Activated naive CD8-positive, alpha-beta T cell treated with anti-CD3 and anti-CD28 coated beads, Interleukin-2, amount 10 ng/mL, durations not matched to agents 7 days and 5 days (primary cell): ENCODE measurements around the gene MRPL52. TPM values are rescaled to one million over a fixed set of nuclear protein-coding genes. Genes with fewer than 3 reads are reported as not detected.

Source experiments
- ATAC-seq: fragments of 150-1000 bp; cut with Tn5 transposase; one replicate; pipeline ENCODE4 v1.10.0; 2021; ENCODE audit warnings: low read depth, moderate library complexity
- POLR2A ChIA-PET: fragments of 350-600 bp; sonication (Branson Sonifier 250); formaldehyde crosslinking; loops from one replicate; lab custom pipeline; 2021; ENCODE audit warnings: antibody characterized with exemption; lab: Charles Lee
- DNase-seq: peaks from one replicate; pipeline ENCODE4 v3.0.0; 2021
- H3K27ac Mint-ChIP-seq: one replicate; pipeline ENCODE4 v1.8.0; 2022; ENCODE audit warnings: mild to moderate bottlenecking, mixed read lengths
- H3K27me3 Mint-ChIP-seq: one replicate; pipeline ENCODE4 v1.8.0; 2022; ENCODE audit warnings: mild to moderate bottlenecking, moderate library complexity, mixed read lengths
- H3K36me3 Mint-ChIP-seq: one replicate; pipeline ENCODE4 v1.8.0; 2021; ENCODE audit warnings: mild to moderate bottlenecking, mixed read lengths
- H3K4me1 Mint-ChIP-seq: one replicate; pipeline ENCODE4 v1.8.0; 2021; ENCODE audit warnings: mixed read lengths
- H3K4me3 Mint-ChIP-seq: one replicate; pipeline ENCODE4 v1.8.0; 2022; ENCODE audit warnings: mild to moderate bottlenecking, moderate library complexity, mixed read lengths
- H3K9me3 Mint-ChIP-seq: one replicate; pipeline ENCODE4 v1.8.0; 2021; ENCODE audit warnings: mixed read lengths
- total RNA-seq, 2 experiments: library from RNA; stranded (reverse); gene quantifications; one replicate each; pipeline ENCODE4 v1.2.3, GENCODE V29; 2021

Gene MRPL52
- total RNA-seq, 2 experiments from 2014 or later = 76.6 to 86.5 TPM

- Mint-ChIP-seq H3K4me3 (no peak overlapping the region), H3K36me3 (peaks cover 20% of the 10 kb centered on the region), H3K9me3 (no peaks in the 10 kb centered on the region), H3K27ac (no peak overlapping the region), H3K27me3 (no peaks in the 10 kb centered on the region), H3K4me1 (peaks cover 22% of the 10 kb centered on the region)
- POLR2A ChIA-PET = interaction anchor here (0.7 kb wide), 1 partner anchor 44 kb away, joined by 3 read pairs; the partner anchor contains the start of gene RBM23
- DNase-seq = no peak
- ATAC-seq = no peak
Observed at GRCh38 chr14:22875003-22875747, 45.5 kb downstream of the MRPL52 start.

GRCh38 chr14:22875748-22876319 lies 46.1 kb downstream of the MRPL52 start:
- Mint-ChIP-seq H3K36me3 (peaks cover 20% of the 10 kb centered on the region), H3K9me3 (no peaks in the 10 kb centered on the region), H3K27ac (no peak overlapping the region), H3K4me1 (peaks cover 15% of the 10 kb centered on the region), H3K27me3 (no peaks in the 10 kb centered on the region), H3K4me3 (no peak overlapping the region)
- DNase-seq (no peak), ATAC-seq (no peak)
- POLR2A ChIA-PET = interaction anchor here (0.7 kb wide), 1 partner anchor 43 kb away, joined by 3 read pairs; the partner anchor contains the start of gene RBM23

GRCh38 chr14:22877000-22877501 lies 47.4 kb downstream of the MRPL52 start:
- POLR2A ChIA-PET = no interaction called here
- Mint-ChIP-seq H3K36me3 (peaks cover 20% of the 10 kb centered on the region), H3K9me3 (no peaks in the 10 kb centered on the region), H3K4me1 (peaks cover 11% of the 10 kb centered on the region), H3K27ac (no peak overlapping the region), H3K27me3 (no peaks in the 10 kb centered on the region), H3K4me3 (no peak overlapping the region)
- no peak for ATAC-seq
- no peak for DNase-seq

GRCh38 chr14:22878271-22879246 lies 48.9 kb downstream of the MRPL52 start:
- peaks cover 17% of the 10 kb centered on the region for H3K36me3 Mint-ChIP-seq
- H3K4me1 Mint-ChIP-seq = peaks cover 6% of the 10 kb centered on the region
- H3K9me3 Mint-ChIP-seq = no peaks in the 10 kb centered on the region
- no peak overlapping the region for H3K4me3 Mint-ChIP-seq
- H3K27ac Mint-ChIP-seq = no peak overlapping the region
- DNase-seq = no peak
- no peak for ATAC-seq
- POLR2A ChIA-PET = interaction anchor here (0.7 to 1.0 kb wide), 2 partner anchors 8 to 14 kb away, joined by 3 read pairs; no protein-coding TSS in a partner anchor
- peaks cover 8% of the 10 kb centered on the region for H3K27me3 Mint-ChIP-seq

GRCh38 chr14:22882064-22882463 lies 52.4 kb downstream of the MRPL52 start:
- ATAC-seq (no peak), DNase-seq (no peak)
- no peak overlapping the region for H3K27ac Mint-ChIP-seq
- no peaks in the 10 kb centered on the region for H3K9me3 Mint-ChIP-seq
- H3K27me3 Mint-ChIP-seq = peaks cover 25% of the 10 kb centered on the region
- H3K4me1 Mint-ChIP-seq = peaks cover 11% of the 10 kb centered on the region
- POLR2A ChIA-PET = interaction anchor here (1.2 to 1.6 kb wide), 5 partner anchors 11 to 74 kb away, joined by 3 to 6 read pairs (median 4); partner anchors contain the start of genes LRP10 and RBM23
- H3K4me3 Mint-ChIP-seq = no peak overlapping the region
- peaks cover 7% of the 10 kb centered on the region for H3K36me3 Mint-ChIP-seq

- peaks cover 16% of the 10 kb centered on the region for H3K4me1 Mint-ChIP-seq
- no peak overlapping the region for H3K4me3 Mint-ChIP-seq
- no peak for ATAC-seq
- DNase-seq = no peak
- peaks cover 25% of the 10 kb centered on the region for H3K27me3 Mint-ChIP-seq
- no peaks in the 10 kb centered on the region for H3K9me3 Mint-ChIP-seq
- POLR2A ChIA-PET = interaction anchor here (1.2 to 2.7 kb wide), 6 partner anchors 10 to 73 kb away, joined by 3 to 13 read pairs (median 4); partner anchors contain the start of genes LRP10 and RBM23
- no peak overlapping the region for H3K27ac Mint-ChIP-seq
- peaks cover 7% of the 10 kb centered on the region for H3K36me3 Mint-ChIP-seq
Observed at GRCh38 chr14:22882529-22883172, 53.0 kb downstream of the MRPL52 start.

GRCh38 chr14:22883173-22883976 lies 53.7 kb downstream of the MRPL52 start, which contains the start of gene REM2:
TSS of gene REM2 (plus strand) at chr14:22883222. CDS start at chr14:22883288, 66 bp downstream.
- ATAC-seq = no peak
- Mint-ChIP-seq H3K27ac (no peak within 1 kb of the TSS), H3K4me3 (no peak within 1 kb of the TSS), H3K4me1 (peaks cover 18% of the 10 kb centered on the region), H3K36me3 (peaks cover 2% of the 10 kb centered on the region), H3K9me3 (no peaks in the 10 kb centered on the region), H3K27me3 (peaks cover 25% of the 10 kb centered on the region)
- DNase-seq = no peak
- POLR2A ChIA-PET = interaction anchor here (1.2 to 2.7 kb wide), 3 partner anchors 10 to 24 kb away, joined by 4 to 13 read pairs (median 5); no protein-coding TSS in a partner anchor

- ATAC-seq = no peak
- no peaks in the 10 kb centered on the region for H3K36me3 Mint-ChIP-seq
- no peaks in the 10 kb centered on the region for H3K9me3 Mint-ChIP-seq
- no peak overlapping the region for H3K27ac Mint-ChIP-seq
- no peak overlapping the region for H3K4me3 Mint-ChIP-seq
- H3K27me3 Mint-ChIP-seq = peaks cover 25% of the 10 kb centered on the region
- POLR2A ChIA-PET = interaction anchor here (1.3 to 2.7 kb wide), 2 partner anchors 11 to 13 kb away, joined by 5 to 13 read pairs; no protein-coding TSS in a partner anchor
- H3K4me1 Mint-ChIP-seq = peaks cover 20% of the 10 kb centered on the region
- no peak for DNase-seq
Observed at GRCh38 chr14:22884076-22884737, 54.5 kb downstream of the MRPL52 start.

Other genes with a start within 250 kb of the MRPL52 start
- 100 to 1,000 TPM; 124 to 148 TPM for gene DAD1, start 240.7 kb upstream of the MRPL52 start, total RNA-seq
- gene ABHD4, start 231.6 kb upstream of the MRPL52 start, total RNA-seq = 10 to 100 TPM; 13.0 to 17.9 TPM
- gene OR6J1, start 185.5 kb upstream of the MRPL52 start, total RNA-seq = not detected
- 100 to 1,000 TPM; 127 to 130 TPM for gene OXA1L, start 63.2 kb upstream of the MRPL52 start, total RNA-seq
- gene SLC7A7, start 14.5 kb upstream of the MRPL52 start, total RNA-seq = 1 to 10 TPM in 1 of 2 experiments, under 1 TPM in 1; 0.89 to 2.5 TPM
- gene MMP14, start 6.7 kb downstream of the MRPL52 start, total RNA-seq = 1 to 10 TPM; 3.1 to 4.9 TPM
- gene LRP10, start 41.9 kb downstream of the MRPL52 start, total RNA-seq = 10 to 100 TPM; 59.9 to 63.1 TPM
- 1 to 10 TPM; 1.2 TPM for gene REM2, start 53.3 kb downstream of the MRPL52 start, total RNA-seq
- gene RBM23, start 89.3 kb downstream of the MRPL52 start, total RNA-seq = 10 to 100 TPM; 91.7 to 98.0 TPM
- gene PRMT5, start 99.5 kb downstream of the MRPL52 start, total RNA-seq = 10 to 100 TPM; 35.7 to 40.1 TPM
- 10 to 100 TPM; 60.5 to 62.6 TPM for gene HAUS4, start 127.2 kb downstream of the MRPL52 start, total RNA-seq
- 1 to 10 TPM in 1 of 2 experiments, under 1 TPM in 1; 0.97 to 1.3 TPM for gene AJUBA, start 152.7 kb downstream of the MRPL52 start, total RNA-seq
- gene C14orf93, start 180.3 kb downstream of the MRPL52 start, total RNA-seq = 10 to 100 TPM; 11.4 to 11.6 TPM
- gene PSMB5, start 205.0 kb downstream of the MRPL52 start, total RNA-seq = 10 to 100 TPM; 49.0 to 54.5 TPM
- gene PSMB11, start 212.3 kb downstream of the MRPL52 start, total RNA-seq = not detected
- gene CDH24, start 227.6 kb downstream of the MRPL52 start, total RNA-seq = 1 to 10 TPM; 2.3 to 2.4 TPM